ENCODE results near the gene PIP5K1B.

The PIP5K1B gene

GRCh38 chr9:68709291-68710110 is 4.5 kb downstream of the PIP5K1B start:
- Histone ChIP-seq H3K27me3 (ENCODE audit: low read depth, low read length) (peaks cover 8% of the 10 kb centered on the region), H3K4me1 (ENCODE audit: control insufficient read depth in 1 of 2, insufficient read depth in 2 of 2, low read length in 2 of 2) (peaks cover 5 to 16% of the 10 kb centered on the region in 2 donors), H3K27ac (ENCODE audit: low read length) (no peak overlapping the region), H3K9me3 (ENCODE audit: control insufficient read depth in 1 of 2, low read length in 2 of 2) (no peaks in the 10 kb centered on the region), H3K4me3 (ENCODE audit: low read depth in 1 of 2, low read length in 2 of 2) (no peak overlapping the region), H3K36me3 (ENCODE audit: control insufficient read depth in 1 of 2, insufficient read depth in 2 of 2, low read length in 2 of 2) (no peaks in the 10 kb centered on the region)

GRCh38 chr9:68710111-68710471 is 5.1 kb downstream of the PIP5K1B start:
- Histone ChIP-seq H3K27ac (ENCODE audit: low read length) (no peak overlapping the region), H3K27me3 (ENCODE audit: low read depth, low read length) (peaks cover 7% of the 10 kb centered on the region), H3K9me3 (ENCODE audit: control insufficient read depth in 1 of 2, low read length in 2 of 2) (no peaks in the 10 kb centered on the region), H3K36me3 (ENCODE audit: control insufficient read depth in 1 of 2, insufficient read depth in 2 of 2, low read length in 2 of 2) (no peaks in the 10 kb centered on the region), H3K4me3 (ENCODE audit: low read depth in 1 of 2, low read length in 2 of 2) (no peak overlapping the region), H3K4me1 (ENCODE audit: control insufficient read depth in 1 of 2, insufficient read depth in 2 of 2, low read length in 2 of 2) (peaks cover 5 to 13% of the 10 kb centered on the region in 2 donors)

DNA sequence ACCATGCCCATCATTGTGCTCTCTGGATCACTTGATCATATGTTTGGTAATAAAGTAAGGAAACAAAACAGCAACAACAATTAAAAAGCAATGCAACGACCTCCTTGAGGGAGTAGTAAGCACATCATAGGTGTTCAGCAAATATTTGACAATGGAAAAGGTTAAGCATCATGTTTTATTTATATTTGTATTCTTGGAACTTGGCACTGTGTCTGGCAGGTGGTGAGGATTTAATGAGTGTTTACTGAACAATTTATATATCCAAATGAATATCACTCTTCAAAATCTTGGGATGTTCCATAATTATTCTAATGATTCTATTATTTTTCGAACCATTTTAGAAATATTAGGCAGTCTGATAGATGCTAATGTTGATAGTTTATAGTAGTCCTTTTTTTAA is 6.2 kb downstream of the PIP5K1B start:
- Histone ChIP-seq H3K27ac (ENCODE audit: low read length) (no peak overlapping the region), H3K9me3 (ENCODE audit: control insufficient read depth in 1 of 2, low read length in 2 of 2) (no peaks in the 10 kb centered on the region), H3K4me1 (ENCODE audit: control insufficient read depth in 1 of 2, insufficient read depth in 2 of 2, low read length in 2 of 2) (peaks cover 5 to 6% of the 10 kb centered on the region in 2 donors), H3K27me3 (ENCODE audit: low read depth, low read length) (peaks cover 7% of the 10 kb centered on the region), H3K36me3 (ENCODE audit: control insufficient read depth in 1 of 2, insufficient read depth in 2 of 2, low read length in 2 of 2) (no peaks in the 10 kb centered on the region), H3K4me3 (ENCODE audit: low read depth in 1 of 2, low read length in 2 of 2) (no peak overlapping the region)

DNA sequence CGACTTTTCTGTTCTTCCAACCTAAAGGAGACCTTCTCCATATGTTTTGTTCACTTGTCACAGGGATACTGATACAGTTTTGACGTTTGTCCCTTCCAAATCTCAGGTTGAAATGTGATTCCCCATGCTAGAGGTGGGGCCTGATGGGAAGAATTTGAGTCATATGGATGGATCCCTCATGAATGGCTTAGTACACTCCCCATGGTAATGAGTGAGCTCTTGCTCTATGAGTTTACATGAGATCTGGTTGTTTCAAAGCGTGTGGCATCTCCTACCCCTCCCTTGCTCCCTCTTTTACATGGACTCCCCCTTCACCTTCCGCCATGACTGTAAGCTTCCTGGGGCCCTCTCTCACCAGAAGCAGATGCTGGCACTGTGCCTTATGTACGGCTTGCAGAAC is 6.9 kb downstream of the PIP5K1B start:
- H3K36me3 ChIP-seq (ENCODE audit: control insufficient read depth in 1 of 2, insufficient read depth in 2 of 2, low read length in 2 of 2), result no peaks in the 10 kb centered on the region
- no peaks in the 10 kb centered on the region for H3K9me3 ChIP-seq (ENCODE audit: control insufficient read depth in 1 of 2, low read length in 2 of 2)
- H3K27me3 ChIP-seq (ENCODE audit: low read depth, low read length), result peaks cover 7% of the 10 kb centered on the region
- H3K27ac ChIP-seq (ENCODE audit: low read length), result no peak overlapping the region
- no peak overlapping the region for H3K4me3 ChIP-seq (ENCODE audit: low read depth in 1 of 2, low read length in 2 of 2)
- peaks cover 0 to 5% of the 10 kb centered on the region in 2 donors for H3K4me1 ChIP-seq (ENCODE audit: control insufficient read depth in 1 of 2, insufficient read depth in 2 of 2, low read length in 2 of 2)

DNA sequence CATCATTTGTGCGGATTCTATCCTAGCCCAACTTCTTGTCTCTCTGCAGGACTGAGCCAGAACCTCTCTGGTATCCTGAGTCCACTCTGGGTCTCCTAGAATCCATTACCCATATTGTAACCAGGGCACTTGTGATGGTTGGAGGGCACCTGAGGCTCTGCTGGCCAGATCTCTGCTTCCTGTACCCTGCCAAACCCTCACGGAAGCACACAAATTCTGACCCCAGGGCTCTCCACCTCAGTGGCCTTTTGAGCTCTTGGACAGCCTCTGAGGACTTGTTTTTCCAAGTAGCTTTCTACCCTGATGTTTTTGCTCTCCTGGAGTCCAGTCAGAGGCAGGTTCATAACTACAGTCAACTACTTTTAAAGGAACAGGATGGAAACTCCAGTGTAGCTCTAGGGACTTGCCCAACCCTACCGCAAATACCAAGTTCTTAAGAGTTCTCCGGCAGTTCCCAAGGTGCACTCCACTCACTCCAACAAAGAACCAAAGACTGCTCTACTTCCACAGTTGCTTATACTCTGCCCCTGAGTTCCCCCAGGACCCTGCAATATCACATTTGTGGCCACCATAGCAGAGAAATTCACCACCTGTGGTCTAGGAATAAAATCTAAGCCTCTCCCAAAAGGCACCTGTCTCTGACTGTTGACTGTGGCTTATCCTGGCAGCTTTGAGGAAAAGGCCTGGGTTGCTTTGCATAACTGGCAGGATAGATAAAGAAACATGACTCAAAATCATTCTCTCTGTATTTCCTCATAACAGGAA is 9.6 kb downstream of the PIP5K1B start:
- Histone ChIP-seq H3K4me3 (ENCODE audit: low read depth in 1 of 2, low read length in 2 of 2) (no peak overlapping the region), H3K36me3 (ENCODE audit: control insufficient read depth in 1 of 2, insufficient read depth in 2 of 2, low read length in 2 of 2) (no peaks in the 10 kb centered on the region), H3K4me1 (ENCODE audit: control insufficient read depth in 1 of 2, insufficient read depth in 2 of 2, low read length in 2 of 2) (no peaks in the 10 kb centered on the region), H3K27me3 (ENCODE audit: low read depth, low read length) (no peaks in the 10 kb centered on the region), H3K9me3 (ENCODE audit: control insufficient read depth in 1 of 2, low read length in 2 of 2) (no peaks in the 10 kb centered on the region), H3K27ac (ENCODE audit: low read length) (peak overlapping the region; percentile 47)

DNA sequence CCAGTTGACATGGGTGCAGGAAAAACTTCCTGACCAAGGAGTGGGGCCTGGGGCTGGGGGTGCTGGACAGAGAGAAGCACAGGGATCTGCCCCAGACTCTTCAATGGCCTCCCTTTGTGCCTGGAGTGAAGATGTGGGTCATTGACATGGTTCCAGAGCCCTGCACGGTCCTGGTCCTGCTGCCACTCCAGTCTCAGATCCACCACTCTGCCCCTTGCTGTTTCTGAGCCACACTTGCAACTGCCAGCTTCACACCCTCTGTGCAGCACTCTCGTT is 10.1 kb downstream of the PIP5K1B start:
- H3K4me1 ChIP-seq (ENCODE audit: control insufficient read depth in 1 of 2, insufficient read depth in 2 of 2, low read length in 2 of 2), result no peaks in the 10 kb centered on the region
- no peaks in the 10 kb centered on the region for H3K27me3 ChIP-seq (ENCODE audit: low read depth, low read length)
- no peaks in the 10 kb centered on the region for H3K36me3 ChIP-seq (ENCODE audit: control insufficient read depth in 1 of 2, insufficient read depth in 2 of 2, low read length in 2 of 2)
- peak overlapping the region; percentile 47 for H3K27ac ChIP-seq (ENCODE audit: low read length)
- H3K9me3 ChIP-seq (ENCODE audit: control insufficient read depth in 1 of 2, low read length in 2 of 2), result no peaks in the 10 kb centered on the region
- H3K4me3 ChIP-seq (ENCODE audit: low read depth in 1 of 2, low read length in 2 of 2), result no peak overlapping the region

GRCh38 chr9:68717552-68718443 is 12.8 kb downstream of the PIP5K1B start:
- no peak overlapping the region for H3K27ac ChIP-seq (ENCODE audit: low read length)
- no peaks in the 10 kb centered on the region for H3K9me3 ChIP-seq (ENCODE audit: control insufficient read depth in 1 of 2, low read length in 2 of 2)
- H3K4me3 ChIP-seq (ENCODE audit: low read depth in 1 of 2, low read length in 2 of 2), result no peak overlapping the region

DNA sequence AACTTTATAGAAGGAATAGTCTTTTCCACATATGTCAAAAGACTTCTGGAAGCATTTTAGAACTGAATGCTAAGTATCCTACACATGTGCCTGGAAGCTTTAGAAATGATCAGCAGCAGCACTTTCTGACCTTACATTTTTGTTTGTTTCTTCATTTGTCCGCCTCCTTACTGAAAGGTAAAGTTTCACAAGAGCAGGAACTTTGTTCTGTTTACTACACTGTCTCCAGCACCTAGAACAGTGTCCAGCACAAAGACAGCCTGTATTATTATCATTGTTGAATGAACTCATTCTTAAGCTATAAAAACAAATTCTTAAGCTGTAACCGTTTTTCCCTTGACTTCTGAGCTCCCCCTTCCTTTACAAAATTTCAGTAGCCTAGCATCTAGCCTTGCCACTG is 14.8 kb downstream of the PIP5K1B start:
- Histone ChIP-seq H3K9me3 (ENCODE audit: control insufficient read depth in 1 of 2, low read length in 2 of 2) (no peaks in the 10 kb centered on the region), H3K4me3 (ENCODE audit: low read depth in 1 of 2, low read length in 2 of 2) (no peak overlapping the region), H3K27me3 (ENCODE audit: low read depth, low read length) (no peaks in the 10 kb centered on the region), H3K36me3 (ENCODE audit: control insufficient read depth in 1 of 2, insufficient read depth in 2 of 2, low read length in 2 of 2) (no peaks in the 10 kb centered on the region), H3K4me1 (ENCODE audit: control insufficient read depth in 1 of 2, insufficient read depth in 2 of 2, low read length in 2 of 2) (no peaks in the 10 kb centered on the region), H3K27ac (ENCODE audit: low read length) (no peak overlapping the region)

More at GRCh38 chr9:68717552-68718443, 12.8 kb downstream of the PIP5K1B start:
- no peaks in the 10 kb centered on the region for H3K27me3 ChIP-seq (ENCODE audit: low read depth, low read length)
- H3K36me3 ChIP-seq (ENCODE audit: control insufficient read depth in 1 of 2, insufficient read depth in 2 of 2, low read length in 2 of 2), result no peaks in the 10 kb centered on the region
- no peaks in the 10 kb centered on the region for H3K4me1 ChIP-seq (ENCODE audit: control insufficient read depth in 1 of 2, insufficient read depth in 2 of 2, low read length in 2 of 2)

- H3K4me3 ChIP-seq (ENCODE audit: low read depth in 1 of 2, low read length in 2 of 2), result no peak overlapping the region
- no peaks in the 10 kb centered on the region for H3K36me3 ChIP-seq (ENCODE audit: control insufficient read depth in 1 of 2, insufficient read depth in 2 of 2, low read length in 2 of 2)
- H3K4me1 ChIP-seq (ENCODE audit: control insufficient read depth in 1 of 2, insufficient read depth in 2 of 2, low read length in 2 of 2), result no peaks in the 10 kb centered on the region
- no peaks in the 10 kb centered on the region for H3K27me3 ChIP-seq (ENCODE audit: low read depth, low read length)
- H3K27ac ChIP-seq (ENCODE audit: low read length), result no peak overlapping the region
- H3K9me3 ChIP-seq (ENCODE audit: control insufficient read depth in 1 of 2, low read length in 2 of 2), result no peaks in the 10 kb centered on the region
These were observed 15.7 kb downstream of the PIP5K1B start for GRCh38 chr9:68720656-68721313.

DNA sequence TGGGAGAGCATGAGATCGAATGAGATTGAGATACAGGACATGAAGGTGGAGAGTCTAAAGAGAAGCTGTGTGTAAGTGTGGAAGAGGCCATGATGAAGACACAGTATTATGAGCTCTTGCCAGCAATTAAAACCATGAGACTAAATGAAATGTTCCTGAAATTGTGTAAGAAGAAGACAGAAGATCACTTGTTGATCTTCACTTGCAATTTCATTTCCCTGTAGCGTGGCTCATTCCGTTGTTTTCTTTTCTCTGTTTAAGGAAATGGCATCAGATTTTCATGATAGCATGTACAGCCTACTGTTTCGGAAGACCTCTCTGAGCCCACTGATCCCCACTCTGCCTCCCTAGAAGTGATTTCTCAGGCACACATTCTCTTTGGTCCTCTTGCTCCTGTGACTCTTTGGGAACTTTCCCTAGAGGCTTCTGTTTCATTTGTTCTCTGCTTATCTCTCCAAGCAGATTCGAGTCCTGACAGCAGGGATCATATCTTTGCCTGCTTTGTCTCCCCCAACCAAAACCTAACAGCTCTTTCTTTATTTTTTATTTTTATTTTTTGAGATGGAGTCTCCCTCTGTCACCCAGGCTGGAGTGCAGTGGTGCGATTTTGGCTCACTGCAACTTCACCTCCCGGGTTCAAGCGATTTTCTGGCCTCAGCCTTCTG is 16.8 kb downstream of the PIP5K1B start:
- Histone ChIP-seq H3K4me1 (ENCODE audit: control insufficient read depth in 1 of 2, insufficient read depth in 2 of 2, low read length in 2 of 2) (no peaks in the 10 kb centered on the region), H3K27ac (ENCODE audit: low read length) (no peak overlapping the region), H3K4me3 (ENCODE audit: low read depth in 1 of 2, low read length in 2 of 2) (no peak overlapping the region), H3K27me3 (ENCODE audit: low read depth, low read length) (no peaks in the 10 kb centered on the region), H3K9me3 (ENCODE audit: control insufficient read depth in 1 of 2, low read length in 2 of 2) (no peaks in the 10 kb centered on the region), H3K36me3 (ENCODE audit: control insufficient read depth in 1 of 2, insufficient read depth in 2 of 2, low read length in 2 of 2) (no peaks in the 10 kb centered on the region)
